GM18951 (cell line): ENCODE measurements around the gene LCN12.
"Not testable (repeated sequence)": the region's sequence is repeated elsewhere in the genome, so short reads cannot be mapped to it uniquely, and the experiment has no call there.

ENCODE experiments used
- POLR2A ChIP-seq: IDR thresholded peaks from 4 replicates; pipeline ENCODE4 v1.6.1; 2011; ENCODE audit warnings: mild to moderate bottlenecking; ENCODE audit not compliant: insufficient read length, insufficient read depth; ENCODE audit errors: extremely low read depth
- in situ Hi-C: fragments of 300-500 bp; cut with MboI; formaldehyde crosslinking; loops from one replicate; pipeline ENCODE4 v1.12.0; 2022; ENCODE audit warnings: low sequenced_read_pairs, mixed read lengths, inconsistent platforms; ENCODE audit not compliant: unreplicated experiment

Gene LCN12

GRCh38 chr9:136994180-136994887, 42.3 kb downstream of the LCN12 start:
- in situ Hi-C loops, result no loop called here
- no peak for TF ChIP-seq POLR2A

GRCh38 chr9:136994888-136995230, 42.8 kb downstream of the LCN12 start:
- in situ Hi-C loops, result no loop called here
- no peak for TF ChIP-seq POLR2A

- in situ Hi-C loops, result no loop called here
- no peak for TF ChIP-seq POLR2A
Observed at GRCh38 chr9:136995362-136995761, 43.3 kb downstream of the LCN12 start.

GRCh38 chr9:136995772-136996311, 43.8 kb downstream of the LCN12 start:
- in situ Hi-C loops, result no loop called here
- no peak for TF ChIP-seq POLR2A

GRCh38 chr9:136996361-136997292, 44.6 kb downstream of the LCN12 start, which contains the start of gene CLIC3:
TSS of gene CLIC3 (minus strand) at chr9:136996568. CDS start at chr9:136996543, 25 bp downstream.
- in situ Hi-C loops, result no loop called here
- TF ChIP-seq POLR2A, result no peak

GRCh38 chr9:136997371-136997770, 45.3 kb downstream of the LCN12 start:
- TF ChIP-seq POLR2A, result no peak
- in situ Hi-C loops, result no loop called here

GRCh38 chr9:136997830-136998234, 45.8 kb downstream of the LCN12 start:
- TF ChIP-seq POLR2A, result no peak
- in situ Hi-C loops, result no loop called here

GRCh38 chr9:137000177-137000930, 48.3 kb downstream of the LCN12 start:
- TF ChIP-seq POLR2A, result no peak
- in situ Hi-C loops, result no loop called here

- no peak for TF ChIP-seq POLR2A
- in situ Hi-C loops, result no loop called here
Observed at GRCh38 chr9:137001857-137002645, 50.0 kb downstream of the LCN12 start.

- no peak for TF ChIP-seq POLR2A
- in situ Hi-C loops, result no loop called here
Observed at GRCh38 chr9:137002646-137003041, 50.6 kb downstream of the LCN12 start.

- in situ Hi-C loops, result not testable (repeated sequence)
Observed at GRCh38 chr9:137004285-137004684, 52.2 kb downstream of the LCN12 start.
